GM19193 (cell line): Measurements from ENCODE around the gene DSPP.

ENCODE experiments used
- POLR2A ChIP-seq: IDR thresholded peaks from 4 replicates; pipeline ENCODE4 v1.6.1; 2011; ENCODE audit not compliant: insufficient read depth, insufficient read length; ENCODE audit errors: extremely low read depth

Gene DSPP

GRCh38 chr4:87608229-87608628 is at the start of gene DSPP:
DSPP (plus strand) TSS chr4:87608529; CDS start chr4:87610909, 2,380 bp downstream.
- no peak for TF ChIP-seq POLR2A

- TF ChIP-seq POLR2A: no peak
Observed at GRCh38 chr4:87559090-87559837, 49.1 kb upstream of the DSPP start.

- no peak for TF ChIP-seq POLR2A
Observed at GRCh38 chr4:87560802-87561201, 47.5 kb upstream of the DSPP start.

GRCh38 chr4:87565746-87566145 is 42.6 kb upstream of the DSPP start:
- TF ChIP-seq POLR2A: no peak

- TF ChIP-seq POLR2A: no peak
Observed at GRCh38 chr4:87566276-87566675, 42.1 kb upstream of the DSPP start.

GRCh38 chr4:87567191-87567590 is 41.1 kb upstream of the DSPP start:
- no peak for TF ChIP-seq POLR2A

GRCh38 chr4:87570290-87570805 is 38.0 kb upstream of the DSPP start:
- TF ChIP-seq POLR2A: no peak

GRCh38 chr4:87574996-87575395 is 33.3 kb upstream of the DSPP start:
- TF ChIP-seq POLR2A: no peak

GRCh38 chr4:87575408-87575807 is 32.9 kb upstream of the DSPP start:
- no peak for TF ChIP-seq POLR2A

- TF ChIP-seq POLR2A: no peak
Observed at GRCh38 chr4:87575983-87576382, 32.3 kb upstream of the DSPP start.

- no peak for TF ChIP-seq POLR2A
Observed at GRCh38 chr4:87579478-87579877, 28.9 kb upstream of the DSPP start.

- TF ChIP-seq POLR2A: no peak
Observed at GRCh38 chr4:87580057-87580456, 28.3 kb upstream of the DSPP start.

GRCh38 chr4:87584222-87584908 is 24.0 kb upstream of the DSPP start:
- no peak for TF ChIP-seq POLR2A

GRCh38 chr4:87589531-87589930 is 18.8 kb upstream of the DSPP start:
- no peak for TF ChIP-seq POLR2A

- TF ChIP-seq POLR2A: no peak
Observed at GRCh38 chr4:87592124-87592523, 16.2 kb upstream of the DSPP start.

GRCh38 chr4:87601361-87601760 is 7.0 kb upstream of the DSPP start:
- no peak for TF ChIP-seq POLR2A

GRCh38 chr4:87614292-87614890 is 6.1 kb downstream of the DSPP start:
- no peak for TF ChIP-seq POLR2A

GRCh38 chr4:87616268-87616667 is 7.9 kb downstream of the DSPP start:
- no peak for TF ChIP-seq POLR2A
